Panc1 (cell line): Measurements from ENCODE around the gene RXRB. TPM values are rescaled to one million over a fixed set of nuclear protein-coding genes. Genes with fewer than 3 reads are reported as not detected.
A peak's percentile ranks its signal among the peaks of the same experiment; 100 is the strongest.

Experiments used
- ATAC-seq: fragments of 200-7000 bp; cut with Tn5 transposase; 2 replicates; pipeline ENCODE4 v1.9.1; 2020; ENCODE audit warnings: mild to moderate bottlenecking, moderate library complexity
- BruUV-seq: library from RNA; stranded (reverse); fragments of 400-500 nt; replicated peaks from 2 replicates; lab custom pipeline; 2021; lab: Mats Ljungman, UMichigan
- CTCF ChIA-PET: fragments of 300-600 bp; sonication (Branson Sonifier 250); formaldehyde crosslinking; loops from one replicate; lab custom pipeline; 2022; ENCODE audit warnings: antibody characterized with exemption; lab: Charles Lee
- POLR2A ChIA-PET: fragments of 300-600 bp; sonication (Branson Sonifier 250); formaldehyde crosslinking; loops from one replicate; lab custom pipeline; 2022; ENCODE audit warnings: antibody characterized with exemption; lab: Charles Lee
- DNase-seq: peaks from one replicate; pipeline ENCODE4 v3.0.0-alpha.2; 2010; ENCODE audit warnings: low read depth, low spot score
- H3K27ac ChIP-seq: 2 replicates; pipeline ENCODE4 v1.5.1; 2011; ENCODE audit warnings: mild to moderate bottlenecking, low read length, inconsistent platforms
- H3K27me3 ChIP-seq: fragments of 200-500 bp; sonication (Bioruptor generic); 2 replicates; pipeline ENCODE4 v1.6.0; 2014; ENCODE audit warnings: low read length, inconsistent platforms; ENCODE audit not compliant: control insufficient read depth, insufficient read depth
- H3K36me3 ChIP-seq: fragments of 200-500 bp; sonication (Bioruptor generic); 2 replicates; pipeline ENCODE4 v1.5.1; 2014; ENCODE audit warnings: inconsistent platforms, mild to moderate bottlenecking, low read length, moderate library complexity; ENCODE audit not compliant: control insufficient read depth, insufficient read depth
- H3K4me1 ChIP-seq: 2 replicates; pipeline ENCODE4 v1.5.1; 2011; ENCODE audit warnings: inconsistent platforms, mild to moderate bottlenecking, low read length, moderate library complexity; ENCODE audit not compliant: control insufficient read depth, insufficient read depth
- H3K4me3 ChIP-seq, 2 experiments: 2 replicates each; pipeline ENCODE4 v1.5.1; 2011 to 2012; ENCODE audit warnings: low read depth in 2 of 2, low read length in 2 of 2, mild to moderate bottlenecking in 2 of 2, inconsistent platforms in 1 of 2, moderate library complexity in 1 of 2
- H3K9me3 ChIP-seq: fragments of 200-500 bp; sonication (Bioruptor generic); 2 replicates; pipeline ENCODE4 v1.5.1; 2014; ENCODE audit warnings: low read depth, mild to moderate bottlenecking, inconsistent platforms, low read length, moderate library complexity; ENCODE audit not compliant: control insufficient read depth, insufficient read depth
- CTCF ChIP-seq: fragments of 450-650 bp; IDR thresholded peaks from 2 replicates; pipeline ENCODE4 v1.5.1; 2017; ENCODE audit warnings: mild to moderate bottlenecking
- POLR2AphosphoS5 ChIP-seq: IDR thresholded peaks from 2 replicates; pipeline ENCODE4 v1.6.1; 2012; ENCODE audit warnings: mild to moderate bottlenecking, low read depth, low read length, moderate library complexity
- REST ChIP-seq, 2 experiments: IDR thresholded peaks; 2 replicates each; pipeline ENCODE4 v1.6.1; 2011 to 2012; ENCODE audit warnings: low read depth in 2 of 2, control low read depth in 1 of 2, low read length in 1 of 2, mild to moderate bottlenecking in 1 of 2, moderate library complexity in 1 of 2; ENCODE audit not compliant: insufficient read depth in 1 of 2
- SIN3A ChIP-seq: IDR thresholded peaks from 2 replicates; pipeline ENCODE4 v1.6.1; 2012; ENCODE audit warnings: low read depth, mild to moderate bottlenecking, low read length, moderate library complexity, borderline replicate concordance; ENCODE audit not compliant: insufficient read depth
- TCF7L2 ChIP-seq: IDR thresholded peaks from 2 replicates; pipeline ENCODE4 v1.6.1; 2011; ENCODE audit warnings: mild to moderate bottlenecking, low read depth, low read length, inconsistent platforms
- in situ Hi-C: cut with HindIII; loops from 2 replicates; pipeline ENCODE4 v1.10.0; 2016; ENCODE audit warnings: low sequenced_read_pairs, low pct_unique_long_range_greater_than_20kb
- intact Hi-C: fragments of 100-400 bp; cut with micrococcal nuclease; formaldehyde crosslinking; loops from one replicate; pipeline ENCODE4 v1.10.0; 2022; ENCODE audit not compliant: unreplicated experiment
- total RNA-seq: library from RNA; stranded (reverse); gene quantifications from one replicate; pipeline ENCODE4 v1.2.1, GENCODE V29; 2021; ENCODE audit not compliant: unreplicated experiment

The RXRB gene
- total RNA-seq, 1 experiment from 2014 or later = 27.4 TPM

GRCh38 chr6:33172688-33173534, 27.6 kb downstream of the RXRB start:
- intact Hi-C loops (loop anchor here (10.0 kb wide), 2 partner anchors 48 to 158 kb away; no protein-coding TSS in a partner anchor), in situ Hi-C loops (no loop called here)
- Histone ChIP-seq H3K27ac (no peak overlapping the region), H3K36me3 (no peaks in the 10 kb centered on the region), H3K27me3 (no peaks in the 10 kb centered on the region), H3K4me3 (no peak overlapping the region), H3K4me1 (peaks cover 6% of the 10 kb centered on the region), H3K9me3 (no peaks in the 10 kb centered on the region)
- no TSS peak for BruUV-seq
- ChIA-PET CTCF (interaction anchor here (0.6 to 0.9 kb wide), 5 partner anchors 9 to 172 kb away, joined by 3 to 6 read pairs (median 4); no protein-coding TSS in a partner anchor), POLR2A (interaction anchor here (0.6 kb wide), 2 partner anchors 26 to 1203 kb away, joined by 3 to 19 read pairs; no protein-coding TSS in a partner anchor)
- TF ChIP-seq REST (IDR thresholded peaks at IDR 0.05; ENCODE audit: insufficient read depth in 1 of 2, low read depth in 2 of 2, low read length in 1 of 2) (no peak), CTCF (peak; percentile 91)
- DNase-seq = no peak
- ATAC-seq = peak; percentile 79

GRCh38 chr6:33171880-33172687, 28.4 kb downstream of the RXRB start:
- intact Hi-C loops (loop anchor here (10.0 kb wide), 2 partner anchors 47 to 157 kb away; no protein-coding TSS in a partner anchor), in situ Hi-C loops (no loop called here)
- CTCF ChIA-PET = interaction anchor here (0.7 to 0.9 kb wide), 3 partner anchors 8 to 171 kb away, joined by 3 to 6 read pairs (median 4); no protein-coding TSS in a partner anchor
- Histone ChIP-seq H3K27ac (no peak overlapping the region), H3K4me1 (peaks cover 6% of the 10 kb centered on the region), H3K4me3 (no peak overlapping the region), H3K36me3 (no peaks in the 10 kb centered on the region), H3K27me3 (no peaks in the 10 kb centered on the region), H3K9me3 (no peaks in the 10 kb centered on the region)
- BruUV-seq = no TSS peak
- peak; percentile 4; the same call in 1 of the 2 replicates for ATAC-seq
- TF ChIP-seq SIN3A (no peak), CTCF (no peak), REST (IDR thresholded peaks at IDR 0.05; ENCODE audit: insufficient read depth in 1 of 2, low read depth in 2 of 2, low read length in 1 of 2) (no peak), POLR2AphosphoS5 (no peak), TCF7L2 (no peak)
- POLR2A ChIA-PET = interaction anchor here (0.6 to 0.7 kb wide), 3 partner anchors 127 to 1202 kb away, joined by 3 to 19 read pairs (median 4); no protein-coding TSS in a partner anchor
- no peak for DNase-seq
